ENCODE measurements around the gene QRICH2. TPM values are rescaled to one million over a fixed set of nuclear protein-coding genes. Genes with fewer than 3 reads are reported as not detected.

QRICH2 gene
- total and polyA plus RNA-seq, 2 of the 4 experiments (the other 2 are of a cell fraction): 4.3 to 4.8 TPM

GRCh38 chr17:76270127-76270592, 37.9 kb downstream of the QRICH2 start:
- H3K4ac ChIP-seq (ENCODE audit: low read depth, low read length): no peak overlapping the region
- H3K56ac ChIP-seq (ENCODE audit: extremely low read depth, insufficient read depth, low read length): no peak overlapping the region
- intact Hi-C loops (cut with micrococcal nuclease): no loop called here
- in situ Hi-C loops (cut with MboI; ENCODE audit: low sequenced_read_pairs): no loop called here
- no peak overlapping the region for H3K18ac ChIP-seq (ENCODE audit: low read depth, low read length)
- H3K36me3 ChIP-seq (ENCODE audit: control insufficient read depth, insufficient read depth, low read length): peaks cover 8% of the 10 kb centered on the region
- no peaks in the 10 kb centered on the region for H3K9me3 ChIP-seq (ENCODE audit: control insufficient read depth, insufficient read depth, low read length)
- no peaks in the 10 kb centered on the region for H3K27me3 ChIP-seq (ENCODE audit: control insufficient read depth, insufficient read depth, low read length)
- BruUV-seq (replicated peaks): no TSS peak
- H3K4me3 ChIP-seq (ENCODE audit: insufficient read depth, low read depth, low read length): no peak overlapping the region
- no peak overlapping the region for H3K4me2 ChIP-seq (ENCODE audit: low read depth, low read length)
- H2BK120ac ChIP-seq (ENCODE audit: low read depth, low read length): no peak overlapping the region
- H4K91ac ChIP-seq (ENCODE audit: insufficient read depth, low read depth, low read length): no peak overlapping the region
- 100% methylated on average over 2 of the region's 26 CpGs; no CpG with 5 or more reads in 1 of the 2 experiments for WGBS, 2 experiments (ENCODE audit: extremely low coverage in 2 of 2, insufficient read length in 1 of 2)
- no peak overlapping the region for H2BK20ac ChIP-seq (ENCODE audit: low read depth, low read length)
- no peak for DNase-seq
- no peak overlapping the region for H4K5ac ChIP-seq (ENCODE audit: low read depth, low read length)
- H2BK5ac ChIP-seq (ENCODE audit: low read depth, low read length, poor library complexity, severe bottlenecking): no peak overlapping the region
- peaks cover 32 to 58% of the 10 kb centered on the region in 2 experiments for H3K79me1 ChIP-seq (ENCODE audit: low read depth in 1 of 2, low read length in 2 of 2)
- no peak overlapping the region for H3K23ac ChIP-seq (ENCODE audit: low read depth, low read length)
- dilution Hi-C loops (cut with HindIII; ENCODE audit: low sequenced_read_pairs, unreplicated experiment): no loop called here
- ATAC-seq (ENCODE audit: low read depth): no peak
- H3K9ac ChIP-seq (ENCODE audit: low read depth, low read length): no peak overlapping the region
- H3K14ac ChIP-seq (replicated peaks; ENCODE audit: low read depth, low read length): no peak overlapping the region
- peaks cover 5% of the 10 kb centered on the region; the same call in 1 of the 2 replicates for H3K9me1 ChIP-seq (ENCODE audit: insufficient read depth, low read length)
- TF ChIP-seq POLR2A (IDR thresholded peaks at IDR 0.05; ENCODE audit: low read depth, low read length) (no peak), FOS (IDR thresholded peaks at IDR 0.05; ENCODE audit: low read depth, low read length) (no peak), CEBPB (IDR thresholded peaks at IDR 0.05; ENCODE audit: low read depth, low read length) (no peak), ELK1 (IDR thresholded peaks at IDR 0.05; ENCODE audit: borderline replicate concordance, low read depth, low read length) (no peak), CHD1 (IDR thresholded peaks at IDR 0.05; ENCODE audit: low read depth, low read length) (no peak), SMC3 (IDR thresholded peaks at IDR 0.05; ENCODE audit: low read depth, low read length) (no peak)
- no peak overlapping the region for H3K27ac ChIP-seq (ENCODE audit: insufficient read depth, low read length)
- H2BK15ac ChIP-seq (ENCODE audit: low read depth, low read length): no peak overlapping the region
- no peak overlapping the region for H2AK5ac ChIP-seq (ENCODE audit: low read depth, low read length)
- no peaks in the 10 kb centered on the region for H4K20me1 ChIP-seq (ENCODE audit: insufficient read depth, low read length)
- CTCF ChIA-PET: interaction anchor here (1.7 kb wide), 1 partner anchor 10 kb away, joined by 6 read pairs; no protein-coding TSS in a partner anchor
- no peak overlapping the region for H2AFZ ChIP-seq (replicated peaks; ENCODE audit: low read length, poor library complexity)
- no peak overlapping the region for H2AK9ac ChIP-seq (replicated peaks; ENCODE audit: low read depth, low read length, poor library complexity)
- H4K8ac ChIP-seq (ENCODE audit: low read depth in 2 of 2, low read length in 2 of 2): no peak overlapping the region
- POLR2A ChIA-PET (ENCODE audit: unreplicated experiment): no interaction called here
- peaks cover 11% of the 10 kb centered on the region for H3K4me1 ChIP-seq (ENCODE audit: control insufficient read depth, insufficient read depth, low read length)
